ENCODE results near the gene CD276.

The CD276 gene

DNA sequence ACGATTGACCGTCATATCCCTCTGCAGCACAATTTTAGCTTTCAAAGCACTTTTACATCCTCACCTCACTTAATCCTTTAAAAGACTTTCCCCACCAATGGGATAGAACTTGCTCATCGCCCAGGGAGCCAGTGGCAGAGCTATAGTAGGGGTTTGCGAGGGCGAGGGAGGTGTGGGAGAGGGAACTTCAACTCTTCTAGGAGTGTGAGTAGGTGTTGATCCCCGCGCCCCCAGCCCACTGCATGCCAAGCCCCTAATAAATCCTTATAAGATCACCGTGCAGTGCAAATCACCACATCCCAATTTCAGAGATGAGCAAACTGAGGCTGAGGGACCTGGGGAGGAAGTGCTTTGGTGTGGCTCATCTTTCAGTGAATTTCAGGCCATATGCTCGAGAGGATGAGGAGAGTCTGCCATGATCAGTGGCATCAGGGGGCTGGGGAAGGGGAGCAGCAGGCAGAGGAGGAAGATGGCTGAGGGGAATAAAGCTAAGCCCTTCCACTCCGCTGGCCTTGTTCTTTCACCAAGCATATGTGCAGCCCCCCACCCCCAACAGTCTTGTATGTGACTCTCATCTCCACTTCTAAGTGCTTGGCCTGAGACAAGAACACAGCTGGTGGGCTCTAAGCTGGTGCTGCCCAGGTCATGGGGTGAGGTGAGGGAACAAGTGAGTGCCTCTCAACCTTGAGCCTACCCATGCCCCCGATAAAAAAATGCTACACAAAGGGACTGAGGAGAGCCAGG is 63.8 kb downstream of the CD276 start:
- no peak for DNase-seq (ENCODE audit: low read depth)

DNA sequence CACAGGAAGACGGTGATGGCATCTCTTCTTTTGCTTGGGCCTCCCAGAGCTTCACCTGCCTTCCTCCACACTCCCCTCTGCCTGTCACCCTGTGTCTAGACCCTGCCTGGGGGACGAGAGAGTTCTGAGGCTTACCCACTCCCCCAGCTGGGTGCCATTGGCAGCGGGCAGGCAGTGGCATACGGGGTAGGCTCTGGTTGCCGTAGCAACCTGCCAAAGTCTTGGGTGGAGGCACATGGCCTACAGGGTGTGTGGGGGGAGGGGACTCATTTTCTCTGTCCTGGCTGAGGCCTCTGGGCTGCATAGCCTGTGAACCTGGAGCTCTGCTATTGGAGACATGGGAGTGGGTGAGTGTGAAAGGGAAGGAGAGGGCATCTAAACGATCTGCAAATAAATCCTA is 64.5 kb downstream of the CD276 start:
- DNase-seq (ENCODE audit: low read depth) = no peak

DNA sequence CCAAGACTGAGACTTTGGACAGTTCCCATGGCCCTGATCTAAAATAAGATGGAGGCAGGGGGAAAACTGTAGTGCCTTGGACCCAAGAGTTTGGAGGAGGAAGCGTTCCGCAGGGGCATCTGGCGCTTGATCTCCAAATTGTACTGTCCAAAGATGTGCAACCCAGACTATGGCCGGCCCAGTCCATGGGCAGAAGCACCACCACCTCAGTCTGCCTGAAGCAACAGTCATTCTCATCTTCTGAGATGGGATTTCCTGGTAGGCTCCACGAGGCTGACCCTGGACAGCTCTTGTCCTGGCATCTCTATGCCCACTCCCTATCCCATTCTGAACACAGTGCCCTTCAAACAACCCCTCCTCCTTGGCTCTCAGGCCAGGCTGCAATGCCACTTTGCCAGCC is 65.3 kb downstream of the CD276 start:
- DNase-seq (ENCODE audit: low read depth) = no peak

DNA sequence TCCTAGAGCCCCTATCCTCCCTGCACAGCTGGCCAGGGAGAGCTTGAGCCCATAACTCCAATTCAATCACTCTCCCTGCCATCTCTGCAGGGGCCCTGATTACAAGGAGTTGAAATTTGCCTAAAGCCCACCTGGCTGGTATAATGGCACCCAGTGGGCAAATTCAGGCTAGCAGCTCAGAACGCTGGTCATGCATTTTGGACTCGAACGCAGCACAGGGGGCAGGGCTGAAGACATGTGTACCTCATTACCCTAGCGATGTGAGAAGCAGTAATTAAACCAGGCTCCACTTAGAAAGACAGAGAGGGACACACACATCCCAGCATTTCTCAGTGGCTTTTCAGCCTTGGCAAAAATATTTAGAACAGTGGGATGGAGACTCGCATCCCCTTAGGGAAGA is 65.8 kb downstream of the CD276 start:
- DNase-seq (ENCODE audit: low read depth) = no peak

DNA sequence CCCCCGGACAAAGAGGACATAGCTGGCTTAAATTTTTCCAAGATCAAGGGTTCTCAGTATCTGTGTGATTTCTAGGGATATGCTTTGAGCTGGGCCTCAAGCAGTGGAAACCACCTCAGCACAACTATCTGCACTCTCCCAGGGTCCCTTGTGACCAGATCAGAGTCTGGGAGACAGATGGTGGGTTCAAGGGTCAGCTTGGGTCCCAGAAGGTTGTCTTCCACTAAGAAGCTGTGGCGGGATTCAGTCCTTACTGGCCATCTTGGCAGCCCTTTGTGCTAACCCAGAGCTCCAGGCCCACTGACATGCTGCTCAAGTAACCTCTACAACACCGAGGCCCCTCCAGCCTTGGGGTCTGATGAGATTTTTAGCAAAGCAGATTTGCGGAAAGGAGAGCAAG is 66.3 kb downstream of the CD276 start:
- no peak for DNase-seq (ENCODE audit: low read depth)

DNA sequence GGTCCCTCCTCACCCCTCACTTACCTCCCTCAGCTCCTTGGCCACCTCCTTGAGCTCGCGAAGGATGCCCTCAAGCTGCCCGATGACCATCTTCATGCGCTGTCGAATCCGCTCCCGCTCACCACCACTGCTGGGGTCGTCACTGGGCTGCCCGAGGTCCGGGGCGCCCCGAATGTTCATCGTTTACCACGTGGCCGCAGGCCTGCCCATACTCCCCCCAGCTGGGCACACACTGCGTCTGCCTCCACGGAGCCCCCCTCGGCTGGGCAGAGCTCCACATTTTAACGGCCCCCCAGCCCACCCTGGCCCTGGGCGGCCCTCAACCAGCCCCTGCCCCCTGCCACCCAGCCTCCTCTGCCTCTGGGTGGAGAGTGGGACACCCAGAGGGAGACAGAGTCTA is 66.8 kb downstream of the CD276 start:
- DNase-seq (ENCODE audit: low read depth) = no peak

DNA sequence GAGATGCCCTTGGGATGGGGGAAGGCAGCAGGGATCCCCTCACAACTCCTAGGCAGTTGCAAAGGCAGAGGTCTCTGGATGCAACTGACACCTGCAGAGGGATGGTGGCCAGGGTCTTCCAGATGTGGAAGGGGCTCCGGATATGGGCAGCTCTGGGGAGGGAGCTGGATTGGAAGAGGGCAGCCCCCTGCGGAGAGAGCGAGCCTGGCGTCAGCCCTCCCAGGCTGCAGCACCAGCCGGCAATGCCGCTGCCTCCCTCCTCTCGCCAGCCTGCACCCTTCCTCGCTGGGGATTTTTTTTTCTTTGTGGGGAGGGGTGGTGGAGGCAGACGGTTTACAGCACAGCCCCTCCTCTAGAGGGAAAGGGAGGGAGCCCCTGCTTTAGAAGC is 67.3 kb downstream of the CD276 start:
- DNase-seq (ENCODE audit: low read depth) = no peak

DNA sequence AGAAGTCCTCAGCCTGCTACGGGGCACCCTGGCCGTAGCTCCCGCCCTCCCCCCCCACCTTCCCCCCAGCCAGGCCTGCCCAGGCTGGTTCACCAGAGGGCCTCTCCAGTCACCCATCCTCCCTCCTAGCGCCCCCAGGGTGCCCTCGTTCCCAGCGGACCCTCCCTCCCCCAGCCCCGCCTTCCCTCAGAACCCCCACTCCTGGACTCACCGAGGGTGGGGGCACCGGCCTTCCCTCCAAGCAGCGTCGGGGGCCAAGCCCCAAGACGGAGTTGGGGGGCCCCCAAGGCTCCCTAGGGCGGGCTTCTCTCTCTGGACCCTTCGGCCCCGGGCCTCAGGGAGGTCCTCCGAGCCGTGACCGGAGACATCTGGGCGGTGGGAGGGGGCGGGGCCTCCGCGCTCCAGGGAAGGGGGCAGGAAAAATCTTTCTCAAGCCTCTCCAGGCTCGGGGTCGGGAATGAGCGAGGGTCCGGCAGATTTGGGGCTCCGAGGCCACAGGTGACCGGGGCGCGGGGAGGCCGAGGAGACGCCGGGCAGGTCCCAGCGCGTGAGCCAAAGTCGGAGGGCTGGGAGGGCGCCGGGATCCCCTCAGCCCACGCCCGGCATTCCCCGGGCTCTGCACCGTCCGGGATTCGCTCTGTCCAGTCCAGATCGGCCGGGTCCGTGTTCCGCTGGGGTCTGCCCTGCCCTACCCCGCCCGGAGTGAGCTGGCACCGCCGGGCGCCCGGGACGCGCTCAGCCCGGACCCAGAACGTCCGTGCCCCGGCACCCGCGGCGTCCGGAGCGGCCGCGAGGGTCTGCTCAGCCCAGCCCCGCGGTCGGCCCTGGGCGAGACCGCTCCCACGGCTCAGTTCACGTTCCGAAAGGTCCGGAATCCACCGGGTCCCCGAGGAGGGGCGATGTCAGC is 68.0 kb downstream of the CD276 start:
- DNase-seq (ENCODE audit: low read depth) = no peak

DNA sequence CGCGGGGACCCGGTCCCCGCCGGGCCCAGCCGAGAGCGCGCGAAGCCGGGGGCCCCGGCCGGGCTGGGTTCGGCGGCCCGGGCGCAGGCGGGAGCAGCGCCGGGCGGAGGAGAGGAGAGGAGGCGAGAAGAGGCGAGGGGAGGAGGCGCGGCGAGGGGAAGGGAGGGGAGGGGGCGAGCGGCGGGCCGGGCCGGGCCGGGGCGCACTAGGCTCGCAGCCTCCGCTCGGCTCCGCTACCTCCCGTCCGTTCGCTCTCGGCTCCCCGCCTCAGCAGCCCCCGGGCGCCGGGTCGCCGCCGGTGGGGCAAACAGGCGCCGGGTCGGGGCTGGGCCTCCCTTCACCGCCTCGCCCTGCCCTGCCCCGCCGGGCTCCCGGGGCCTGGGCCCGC is 68.6 kb downstream of the CD276 start:
- no peak for DNase-seq (ENCODE audit: low read depth)

DNA sequence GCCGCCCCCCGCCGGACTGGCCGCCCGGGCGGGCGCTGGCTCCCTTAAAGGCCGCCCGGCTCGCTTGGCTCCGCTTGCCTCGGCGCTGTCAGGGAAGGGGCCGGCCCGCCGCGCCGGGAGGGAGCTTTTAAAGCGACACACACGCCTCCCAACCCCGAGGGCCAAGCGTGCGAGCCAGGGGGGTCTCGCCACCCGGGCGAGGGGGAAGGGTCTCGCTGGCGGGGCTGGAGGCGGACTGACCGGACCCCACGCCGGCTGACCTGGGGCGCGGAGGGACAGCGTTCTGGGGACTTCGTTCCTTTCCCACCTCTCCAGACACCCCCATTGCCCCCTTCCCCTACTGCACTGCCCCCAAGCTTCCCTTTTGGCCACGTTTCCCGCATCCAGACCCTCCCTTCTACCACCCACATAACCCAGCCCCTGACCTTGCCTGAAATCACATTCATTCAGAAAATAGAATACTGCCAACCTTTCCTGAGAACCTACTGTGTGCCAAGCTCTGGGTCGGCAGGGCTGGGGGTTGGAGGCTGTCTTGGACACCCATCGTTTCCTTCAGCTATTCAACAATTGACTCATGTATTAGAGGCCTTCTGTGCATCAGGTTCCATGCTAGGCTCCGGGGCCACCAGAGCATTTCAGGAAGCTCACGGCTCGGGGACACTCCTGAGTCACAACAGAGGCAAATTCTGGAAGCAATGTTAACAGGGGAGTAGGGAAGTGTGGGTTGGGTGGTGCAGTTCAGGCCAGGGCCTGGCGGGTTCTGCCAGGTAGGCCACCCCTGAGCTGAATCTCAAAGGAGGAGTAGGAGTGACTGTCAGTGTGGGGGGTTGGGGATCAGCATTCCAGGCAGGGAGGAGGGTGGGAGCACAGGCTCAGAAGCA is 69.3 kb downstream of the CD276 start, which contains the start of gene INSYN1:
TSS of gene INSYN1 (minus strand) at position 102 of the 881 bp plus-strand sequence. CDS start 2,221 bp downstream, outside the sequence.
- DNase-seq (ENCODE audit: low read depth) = no peak

DNA sequence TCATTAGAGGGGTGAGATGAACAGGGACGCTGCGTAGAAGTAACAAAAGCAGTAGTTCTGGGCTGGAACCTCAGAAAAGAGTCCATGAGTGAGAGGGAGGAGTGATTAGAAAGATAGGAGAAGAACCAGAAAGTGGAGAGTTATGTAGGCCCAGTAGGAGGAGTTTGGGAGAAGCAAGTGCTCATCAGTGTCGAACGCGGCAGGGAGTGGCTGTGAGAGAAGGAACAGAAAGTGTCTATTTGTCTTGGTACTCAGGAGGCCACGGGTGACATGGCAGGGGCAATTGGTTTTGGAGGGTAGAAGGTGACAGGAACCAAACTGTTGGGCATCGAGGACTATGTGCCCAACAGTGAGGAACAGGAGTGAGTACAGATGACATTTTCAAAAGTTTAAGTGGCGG is 70.3 kb downstream of the CD276 start:
- no peak for DNase-seq (ENCODE audit: low read depth)

DNA sequence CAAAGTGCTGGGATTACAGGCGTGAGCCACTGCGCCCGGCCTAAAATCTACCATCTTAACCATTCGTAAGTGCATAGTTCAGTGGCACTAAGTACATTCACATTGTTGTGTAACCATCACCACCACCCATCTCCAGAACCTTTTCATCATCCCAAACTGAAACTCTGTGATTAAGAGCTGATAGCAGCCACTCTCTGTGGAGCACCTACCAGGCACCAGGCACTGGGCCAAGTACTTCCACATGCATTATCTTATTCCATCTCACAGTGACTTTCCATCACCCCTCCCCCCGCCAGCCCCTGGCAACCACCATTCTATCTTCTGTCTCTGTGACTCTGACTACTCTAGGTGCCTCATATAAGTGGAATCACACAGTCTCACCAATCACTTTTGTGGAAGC is 71.3 kb downstream of the CD276 start:
- no peak for DNase-seq (ENCODE audit: low read depth)

DNA sequence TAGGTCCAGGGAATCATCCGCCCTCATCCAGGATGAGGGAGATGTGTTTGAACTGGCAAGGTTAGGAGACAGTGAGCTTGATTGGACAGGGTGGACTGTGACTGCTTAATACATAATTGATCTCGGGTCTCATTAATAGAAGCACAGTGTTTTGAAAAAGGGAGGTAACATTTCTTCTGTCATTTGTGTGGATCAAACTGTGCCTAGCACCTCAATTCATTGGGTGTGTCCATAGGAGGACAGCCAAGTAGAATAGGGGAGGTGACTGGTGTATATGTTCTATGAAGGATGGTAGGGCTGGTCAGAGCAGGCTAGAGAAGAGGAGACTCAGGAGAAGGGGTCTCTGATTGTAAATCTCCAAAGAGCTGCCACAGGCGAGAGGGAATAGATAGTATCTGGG is 71.8 kb downstream of the CD276 start:
- DNase-seq (ENCODE audit: low read depth) = no peak

DNA sequence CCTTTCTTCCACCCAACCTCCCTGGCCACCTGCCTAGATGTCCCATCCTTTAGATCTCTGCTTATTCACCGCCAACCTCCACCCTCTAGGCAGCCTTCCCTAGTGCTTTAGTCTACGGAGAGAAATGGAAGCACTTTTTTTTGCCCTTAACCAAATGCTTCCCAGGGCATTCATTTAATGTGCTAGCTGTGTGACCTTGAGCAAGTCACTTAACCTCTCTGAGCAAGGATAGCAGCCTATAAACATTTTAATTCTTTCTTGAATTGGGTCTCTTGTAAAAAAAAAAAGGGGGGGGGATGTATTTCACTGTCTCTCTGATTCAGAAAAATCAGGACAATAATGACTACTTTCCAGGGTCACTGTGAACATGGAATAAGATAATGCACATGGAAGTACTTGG is 72.2 kb downstream of the CD276 start:
- DNase-seq (ENCODE audit: low read depth) = no peak

DNA sequence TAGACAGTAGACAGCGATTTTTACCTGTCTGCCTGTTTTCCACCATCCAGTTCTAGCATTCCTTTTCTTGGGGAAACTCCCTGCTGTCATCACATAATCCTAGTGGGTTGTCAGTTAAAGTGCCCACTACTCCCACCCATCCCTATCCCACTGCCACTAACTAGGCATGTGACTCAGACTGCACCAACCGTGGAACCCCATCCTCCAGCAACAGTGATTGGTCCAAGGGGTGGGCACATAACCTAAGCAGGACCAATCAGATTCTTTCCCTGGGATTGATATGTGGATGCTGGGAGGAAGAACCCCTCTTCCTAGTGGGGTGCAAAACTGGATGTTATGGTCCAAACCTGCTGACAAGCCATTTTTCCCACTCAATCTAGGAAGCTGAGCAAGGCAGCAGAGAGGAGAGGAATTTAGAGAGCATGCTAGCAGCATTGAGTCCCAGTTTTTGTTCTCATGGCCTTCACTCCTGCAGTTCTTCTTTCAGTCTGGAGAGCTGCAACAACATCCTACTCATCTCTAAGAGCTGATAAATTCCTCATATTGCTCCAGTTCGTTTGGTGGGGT is 72.8 kb downstream of the CD276 start:
- DNase-seq (ENCODE audit: low read depth) = no peak

DNA sequence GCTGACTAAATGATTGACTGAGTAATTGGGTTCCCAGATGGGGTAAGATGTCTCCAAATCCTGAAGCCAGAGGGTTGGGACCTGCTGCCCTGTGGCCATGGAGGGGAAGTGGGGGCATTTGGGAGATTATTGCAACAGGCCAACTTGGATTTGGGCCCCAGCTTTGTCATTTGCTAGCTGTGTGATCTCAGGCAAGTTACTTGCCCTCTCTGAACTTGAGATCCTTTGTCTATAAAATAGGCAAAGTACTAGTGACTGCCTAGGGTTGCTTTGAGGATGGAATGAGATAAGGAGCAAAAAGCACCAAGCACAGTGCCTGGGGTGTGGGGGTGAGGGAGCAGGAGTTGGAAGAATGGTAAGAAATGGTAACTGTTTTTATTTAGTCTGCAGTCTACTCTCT is 73.4 kb downstream of the CD276 start:
- no peak for DNase-seq (ENCODE audit: low read depth)

DNA sequence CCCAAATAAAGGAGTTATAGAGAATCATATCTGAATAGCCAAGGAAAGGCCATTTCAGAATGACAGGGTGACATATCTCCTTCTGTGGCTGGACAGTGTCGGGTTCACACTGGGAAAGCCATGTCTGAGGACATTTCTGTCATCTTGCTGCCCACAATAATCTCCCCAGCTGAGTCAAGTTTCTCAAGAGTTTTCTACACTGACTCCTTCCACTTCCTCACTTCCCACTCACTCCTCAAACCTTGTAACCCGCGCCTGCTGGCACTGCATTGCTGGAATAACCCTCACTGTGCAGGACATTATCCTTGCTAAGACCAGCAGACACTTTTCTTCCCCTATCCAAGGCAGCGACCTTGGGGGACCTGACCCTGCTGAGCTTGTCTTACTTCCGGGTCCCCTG is 74.3 kb downstream of the CD276 start:
- DNase-seq (ENCODE audit: low read depth) = no peak

DNA sequence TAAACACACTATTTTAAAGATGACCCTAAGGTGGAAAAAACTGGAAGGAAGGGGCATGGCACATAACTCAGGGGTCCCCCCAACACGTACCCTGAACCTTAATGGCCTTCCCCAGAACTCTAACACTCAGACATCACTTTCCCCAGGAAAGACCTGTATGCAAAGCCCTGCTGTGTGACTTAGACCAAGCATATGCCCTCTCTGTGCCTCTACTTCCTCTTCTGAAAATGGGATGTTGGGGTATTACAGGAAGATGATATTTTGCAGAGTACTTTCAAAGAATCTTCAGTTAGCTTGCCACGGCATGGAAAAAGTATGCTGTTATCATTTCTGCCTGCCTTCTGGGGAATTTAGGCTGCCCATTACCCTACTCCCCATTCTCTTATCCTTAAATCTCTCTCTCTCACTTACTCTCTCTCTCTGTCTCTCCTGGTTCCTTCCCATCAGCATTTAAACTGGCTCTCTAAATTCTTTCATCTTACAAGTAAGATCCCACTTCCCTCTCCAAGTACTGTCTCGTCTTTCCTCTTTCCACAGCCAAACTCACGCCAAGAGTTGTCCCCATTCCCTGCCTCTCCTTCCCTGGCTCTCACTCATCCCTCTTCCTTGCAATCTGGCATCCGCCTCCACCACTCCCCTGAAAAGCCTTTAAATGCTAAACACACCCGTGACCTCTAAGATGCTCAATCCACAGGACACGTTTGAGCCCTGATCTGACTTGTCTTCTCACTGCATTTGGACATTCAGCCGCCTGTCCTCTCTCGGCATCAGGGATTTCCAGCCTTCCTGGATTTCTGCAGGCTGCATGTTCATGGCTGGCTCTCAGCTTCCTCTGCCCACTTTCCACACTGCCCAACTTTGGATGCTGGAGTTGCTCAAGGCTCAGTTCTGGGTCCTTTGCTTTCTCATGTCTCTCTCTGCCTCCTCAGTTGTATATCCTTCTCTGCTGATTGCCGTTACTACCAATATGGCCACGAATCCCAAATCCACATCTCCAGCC is 76.4 kb downstream of the CD276 start:
- DNase-seq (ENCODE audit: low read depth) = no peak

DNA sequence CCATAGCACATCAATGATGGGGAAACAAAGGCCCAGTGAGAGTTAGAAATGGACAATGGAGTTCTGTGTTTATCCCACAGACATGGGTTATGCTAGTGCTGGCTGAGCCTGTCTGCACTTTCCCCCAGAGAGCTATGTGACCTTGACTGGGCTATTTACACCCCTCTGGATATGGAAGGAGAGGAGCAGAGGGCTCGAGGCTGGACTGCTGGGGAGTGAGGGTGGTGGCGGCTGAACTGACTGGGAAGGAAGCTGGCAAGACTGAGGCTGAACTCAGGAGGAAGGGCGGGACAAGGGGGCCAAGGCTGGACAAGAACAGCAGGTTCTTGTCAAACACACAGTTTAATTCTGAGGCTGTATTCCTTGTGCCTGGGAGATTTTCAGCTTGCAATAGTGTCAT is 79.7 kb downstream of the CD276 start:
- DNase-seq (ENCODE audit: low read depth) = no peak
